ENCODE measurements around the gene FEZF1. TPM values are rescaled to one million over a fixed set of nuclear protein-coding genes. Genes with fewer than 3 reads are reported as not detected.
A peak's percentile ranks its signal among the peaks of the same experiment; 100 is the strongest.

Gene FEZF1
- total RNA-seq, result under 1 TPM in 2 of 9 donors, not detected in 7; 0.16 to 0.20 TPM
- not detected for polyA plus RNA-seq
- long read RNA-seq, donor 1, result 0 reads
- long read RNA-seq, donor 2, result 0 reads
- long read RNA-seq, donor 3, result 0 reads

- WGBS, 4 donors, result 3 to 6% (median 3%) methylated on average over 21 to 35 of the region's 35 CpGs
- Histone ChIP-seq H3K4me3 (peak within 1 kb of the TSS; percentile 5 to 37 (median 27)), H3K27ac (no peak within 1 kb of the TSS), H3K36me3 (no peaks in the 10 kb centered on the region), H3K4me1 (peaks cover 3 to 50% (median 21%) of the 10 kb centered on the region in 12 donors), H3K9me3 (no peaks in the 10 kb centered on the region), H3K27me3 (peaks cover 78 to 100% (median 99%) of the 10 kb centered on the region in 9 donors)
- DNase-seq, result no peak
- TF ChIP-seq, protein P1, sequence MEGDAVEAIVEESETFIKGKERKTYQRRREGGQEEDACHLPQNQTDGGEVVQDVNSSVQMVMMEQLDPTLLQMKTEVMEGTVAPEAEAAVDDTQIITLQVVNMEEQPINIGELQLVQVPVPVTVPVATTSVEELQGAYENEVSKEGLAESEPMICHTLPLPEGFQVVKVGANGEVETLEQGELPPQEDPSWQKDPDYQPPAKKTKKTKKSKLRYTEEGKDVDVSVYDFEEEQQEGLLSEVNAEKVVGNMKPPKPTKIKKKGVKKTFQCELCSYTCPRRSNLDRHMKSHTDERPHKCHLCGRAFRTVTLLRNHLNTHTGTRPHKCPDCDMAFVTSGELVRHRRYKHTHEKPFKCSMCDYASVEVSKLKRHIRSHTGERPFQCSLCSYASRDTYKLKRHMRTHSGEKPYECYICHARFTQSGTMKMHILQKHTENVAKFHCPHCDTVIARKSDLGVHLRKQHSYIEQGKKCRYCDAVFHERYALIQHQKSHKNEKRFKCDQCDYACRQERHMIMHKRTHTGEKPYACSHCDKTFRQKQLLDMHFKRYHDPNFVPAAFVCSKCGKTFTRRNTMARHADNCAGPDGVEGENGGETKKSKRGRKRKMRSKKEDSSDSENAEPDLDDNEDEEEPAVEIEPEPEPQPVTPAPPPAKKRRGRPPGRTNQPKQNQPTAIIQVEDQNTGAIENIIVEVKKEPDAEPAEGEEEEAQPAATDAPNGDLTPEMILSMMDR (IDR thresholded peaks at IDR 0.05), result no peak
- no peak for TF ChIP-seq POLR2A (IDR thresholded peaks at IDR 0.05)
- intact Hi-C loops (cut with DNase I), result no loop called here
- ATAC-seq, result no peak
These were observed at the start of gene FEZF1 for GRCh38 chr7:122304319-122304975. Gene FEZF1 (minus strand): TSS chr7:122304750. CDS start chr7:122304437, 313 bp downstream.

DNA sequence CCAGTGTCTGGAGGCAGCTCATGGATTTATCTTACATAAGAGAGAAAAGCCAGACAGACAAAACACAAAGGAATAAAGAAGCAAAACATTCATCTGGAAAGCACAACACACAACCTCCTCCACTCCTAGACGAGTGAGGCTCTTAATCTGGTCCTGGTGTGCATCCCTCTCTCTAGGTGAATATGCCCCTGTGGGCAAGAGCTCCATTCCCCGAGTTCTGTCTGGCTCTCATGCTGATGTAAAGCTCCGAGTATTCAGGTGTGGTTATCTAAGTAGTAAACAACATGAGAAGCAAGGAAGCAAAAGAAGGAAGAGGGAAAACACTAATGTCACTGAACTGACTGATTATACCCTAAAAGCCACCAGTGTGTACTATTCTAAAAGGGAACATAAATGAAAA, 47.9 kb upstream of the FEZF1 start:
- Histone ChIP-seq H3K36me3 (no peaks in the 10 kb centered on the region), H3K27ac (no peak overlapping the region), H3K4me3 (no peak overlapping the region), H3K4me1 (no peaks in the 10 kb centered on the region), H3K9me3 (no peaks in the 10 kb centered on the region), H3K27me3 (no peaks in the 10 kb centered on the region)
- ATAC-seq (no peak), DNase-seq (no peak)
- intact Hi-C loops (cut with DNase I), result no loop called here
- 60 to 68% (median 65%) methylated on average over 3 of the region's 3 CpGs for WGBS, 4 donors
- TF ChIP-seq, protein P1 (IDR thresholded peaks at IDR 0.05), result no peak
- no peak for TF ChIP-seq POLR2A (IDR thresholded peaks at IDR 0.05)

DNA sequence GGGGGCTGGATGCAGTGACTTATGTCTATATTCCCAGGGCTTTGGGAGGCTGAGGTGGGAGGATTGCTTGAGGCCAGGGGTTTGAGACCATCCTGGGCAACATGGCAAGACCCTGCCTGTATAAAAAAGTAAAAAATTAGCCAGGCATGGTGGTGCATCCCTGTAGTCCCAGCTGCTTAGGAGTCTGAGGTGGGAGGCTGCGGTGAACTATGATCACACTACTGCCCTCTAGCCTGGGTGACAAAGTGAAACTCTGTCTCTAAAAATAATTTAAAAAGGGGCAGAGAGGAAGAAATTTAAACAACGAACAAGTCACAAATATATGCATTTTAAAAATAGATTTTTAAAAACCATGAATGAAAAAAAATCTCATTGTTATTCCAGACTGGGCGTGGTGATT, 46.2 kb upstream of the FEZF1 start:
- no peak overlapping the region for H3K4me3 ChIP-seq
- DNase-seq, result no peak
- no peaks in the 10 kb centered on the region for H3K9me3 ChIP-seq
- no peaks in the 10 kb centered on the region for H3K36me3 ChIP-seq
- intact Hi-C loops (cut with DNase I), result no loop called here
- 86 to 89% (median 88%) methylated on average over 3 of the region's 3 CpGs for WGBS, 4 donors
- H3K4me1 ChIP-seq, result no peaks in the 10 kb centered on the region
- no peaks in the 10 kb centered on the region for H3K27me3 ChIP-seq
- TF ChIP-seq, protein P1 (IDR thresholded peaks at IDR 0.05), result no peak
- no peak for TF ChIP-seq POLR2A (IDR thresholded peaks at IDR 0.05)
- ATAC-seq, result no peak
- H3K27ac ChIP-seq, result no peak overlapping the region

DNA sequence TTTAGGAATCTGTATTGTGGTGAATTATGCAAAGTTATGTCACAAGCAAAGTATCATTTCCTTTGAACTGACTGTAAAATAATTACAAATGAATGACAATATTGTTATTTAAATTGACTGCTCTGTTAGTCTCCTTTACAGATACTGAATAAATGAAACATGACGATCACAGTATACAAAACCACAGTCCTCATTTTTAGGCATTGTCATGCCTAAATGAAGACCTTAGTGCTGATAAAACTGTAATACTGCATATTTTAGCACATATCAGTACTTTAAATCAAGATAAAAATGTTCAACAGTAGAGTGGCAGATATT, 39.7 kb upstream of the FEZF1 start:
- Histone ChIP-seq H3K9me3 (no peaks in the 10 kb centered on the region), H3K4me3 (no peak overlapping the region), H3K36me3 (peaks cover 0 to 6% (median 0%) of the 10 kb centered on the region in 9 donors), H3K27me3 (no peaks in the 10 kb centered on the region), H3K4me1 (no peaks in the 10 kb centered on the region), H3K27ac (no peak overlapping the region)
- WGBS, 4 donors, result 84 to 92% (median 89%) methylated on average over 1 of the region's 1 CpG
- DNase-seq (no peak), ATAC-seq (no peak)
- no peak for TF ChIP-seq POLR2A (IDR thresholded peaks at IDR 0.05)
- TF ChIP-seq, protein P1 (IDR thresholded peaks at IDR 0.05), result no peak
- intact Hi-C loops (cut with DNase I), result no loop called here
